SJSA1 (cell line): ENCODE results near the gene TULP4. TPM values are rescaled to one million over a fixed set of nuclear protein-coding genes. Genes with fewer than 3 reads are reported as not detected.

Experiments
- DNase-seq, 2 experiments: peaks; one replicate each; pipeline ENCODE4 v3.0.0-alpha.2; 2015 to 2020; ENCODE audit warnings: low spot score in 2 of 2, low read depth in 1 of 2
- H3K27ac ChIP-seq: fragments of 250-450 bp; sonication (Bioruptor Pico); 2 replicates; pipeline ENCODE4 v1.5.1; 2020; ENCODE audit warnings: mild to moderate bottlenecking, moderate library complexity
- H3K27me3 ChIP-seq: fragments of 250-450 bp; sonication (Bioruptor Pico); replicated peaks from 2 replicates; pipeline ENCODE4 v1.5.1; 2020; ENCODE audit warnings: mild to moderate bottlenecking, moderate library complexity
- H3K36me3 ChIP-seq: fragments of 250-450 bp; sonication (Bioruptor Pico); 2 replicates; pipeline ENCODE4 v1.5.1; 2020; ENCODE audit warnings: mild to moderate bottlenecking
- H3K4me1 ChIP-seq: fragments of 250-450 bp; sonication (Bioruptor Pico); replicated peaks from 2 replicates; pipeline ENCODE4 v1.6.1; 2021; ENCODE audit warnings: mild to moderate bottlenecking
- H3K4me3 ChIP-seq: fragments of 250-450 bp; sonication (Bioruptor Pico); 2 replicates; pipeline ENCODE4 v1.5.1; 2020; ENCODE audit warnings: mild to moderate bottlenecking
- H3K9me3 ChIP-seq: fragments of 250-450 bp; sonication (Bioruptor Pico); replicated peaks from 2 replicates; pipeline ENCODE4 v1.5.1; 2020; ENCODE audit warnings: mild to moderate bottlenecking
- total RNA-seq: library from RNA; depleted of rRNA; stranded (reverse); fragments of >200 nt; shearing (Covaris generic); gene quantifications from 2 replicates; pipeline ENCODE4 v1.2.3, GENCODE V29; 2014

Gene TULP4
- total RNA-seq, 1 experiment from 2014 or later = 70.1 TPM

DNA sequence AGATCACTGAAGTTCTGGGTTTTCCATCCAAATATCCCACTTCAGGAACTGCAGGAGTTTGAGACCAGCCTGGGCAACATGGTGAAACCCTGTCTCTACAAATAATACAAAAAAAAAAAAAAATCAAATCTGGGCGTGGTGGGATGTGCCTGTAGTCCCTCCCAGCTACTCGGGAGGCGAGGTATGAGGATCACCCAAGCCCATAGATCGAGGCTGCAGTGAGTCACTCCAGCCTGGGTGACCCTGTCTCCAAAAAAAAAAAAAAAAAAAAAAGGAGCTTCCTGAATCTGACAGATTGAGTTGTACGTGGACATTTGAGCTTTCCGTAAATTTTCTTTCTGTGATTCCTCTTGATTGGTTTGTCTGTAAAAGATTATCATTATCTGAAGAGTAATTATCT is 55.6 kb downstream of the TULP4 start:
- DNase-seq = no peak
- no peaks in the 10 kb centered on the region for H3K36me3 ChIP-seq

DNA sequence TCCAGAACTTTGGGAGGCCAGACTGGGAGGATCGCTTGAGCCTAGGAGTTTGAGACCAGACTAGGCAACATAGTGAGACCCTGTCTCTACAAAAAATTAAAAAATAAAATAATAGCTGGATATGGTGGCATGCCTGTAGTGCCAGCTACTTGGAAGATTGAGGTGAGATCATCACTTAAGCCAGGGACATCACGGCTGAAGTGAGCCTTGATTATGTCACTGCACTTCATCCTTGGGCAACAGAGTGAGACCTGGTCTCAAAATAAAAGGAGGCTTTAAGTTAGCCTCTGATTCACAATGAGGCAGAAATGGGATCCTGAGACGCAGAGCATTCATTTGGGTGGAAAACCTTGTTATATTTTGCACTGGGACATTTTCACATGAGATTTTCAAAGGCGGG is 57.0 kb downstream of the TULP4 start:
- H3K9me3 ChIP-seq = 0 out of 2 replicates have a peak, but pooled peaks cover 4% of the 10 kb centered on the region
- no peaks in the 10 kb centered on the region for H3K27me3 ChIP-seq
- no peak overlapping the region for H3K27ac ChIP-seq
- H3K4me3 ChIP-seq = no peak overlapping the region
- no peaks in the 10 kb centered on the region for H3K4me1 ChIP-seq
- DNase-seq = no peak
- H3K36me3 ChIP-seq = no peaks in the 10 kb centered on the region

More for the DNA sequence above, 55.6 kb downstream of the TULP4 start:
- H3K4me3 ChIP-seq = no peak overlapping the region
- H3K9me3 ChIP-seq = 0 out of 2 replicates have a peak, but pooled peaks cover 5% of the 10 kb centered on the region
- no peaks in the 10 kb centered on the region for H3K27me3 ChIP-seq
- no peaks in the 10 kb centered on the region for H3K4me1 ChIP-seq
- H3K27ac ChIP-seq = no peak overlapping the region

DNA sequence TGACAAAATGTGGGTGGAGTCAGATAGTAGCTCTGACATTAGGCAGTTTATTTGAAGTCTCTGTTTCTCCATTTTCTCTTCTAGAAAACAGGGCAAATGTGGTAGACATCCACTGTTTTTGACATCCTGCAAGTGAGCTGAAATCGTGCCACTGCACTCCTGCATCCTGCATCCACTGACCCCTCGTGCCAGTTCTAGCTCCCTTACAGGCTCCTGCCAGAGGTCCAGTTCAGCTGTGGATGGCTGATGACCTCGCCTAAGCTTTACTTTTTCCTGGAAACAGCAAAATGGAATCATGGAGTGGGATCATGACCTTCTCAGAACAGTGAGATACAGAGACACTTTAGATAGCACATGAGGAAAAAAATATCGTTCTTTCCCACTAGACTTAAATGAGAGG is 58.5 kb downstream of the TULP4 start:
- Histone ChIP-seq H3K4me1 (no peaks in the 10 kb centered on the region), H3K9me3 (no peaks in the 10 kb centered on the region), H3K27me3 (no peaks in the 10 kb centered on the region), H3K36me3 (no peaks in the 10 kb centered on the region), H3K4me3 (no peak overlapping the region), H3K27ac (no peak overlapping the region)
- DNase-seq = no peak

DNA sequence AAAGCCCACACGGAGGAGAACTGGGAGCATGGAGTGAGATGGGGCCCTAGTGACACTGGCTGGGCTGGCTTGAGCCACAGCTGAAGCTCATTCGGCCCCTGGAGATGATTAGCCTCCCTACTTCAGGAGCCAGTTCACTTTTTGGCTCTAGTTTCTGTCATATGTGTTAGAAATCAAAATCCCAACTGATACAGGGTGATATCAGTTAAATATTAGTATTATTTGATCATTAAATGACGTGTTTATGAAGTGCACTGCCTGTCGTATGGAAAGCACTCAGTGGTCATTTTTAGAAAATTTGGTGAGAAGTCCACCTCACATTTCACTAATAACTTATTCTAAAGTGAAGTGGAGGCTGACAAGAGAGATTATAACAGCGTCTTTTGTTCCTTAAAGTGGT is 59.0 kb downstream of the TULP4 start:
- no peaks in the 10 kb centered on the region for H3K36me3 ChIP-seq
- H3K27me3 ChIP-seq = no peaks in the 10 kb centered on the region
- H3K4me1 ChIP-seq = no peaks in the 10 kb centered on the region
- no peak for DNase-seq
- H3K4me3 ChIP-seq = no peak overlapping the region
- H3K9me3 ChIP-seq = no peaks in the 10 kb centered on the region
- no peak overlapping the region for H3K27ac ChIP-seq

DNA sequence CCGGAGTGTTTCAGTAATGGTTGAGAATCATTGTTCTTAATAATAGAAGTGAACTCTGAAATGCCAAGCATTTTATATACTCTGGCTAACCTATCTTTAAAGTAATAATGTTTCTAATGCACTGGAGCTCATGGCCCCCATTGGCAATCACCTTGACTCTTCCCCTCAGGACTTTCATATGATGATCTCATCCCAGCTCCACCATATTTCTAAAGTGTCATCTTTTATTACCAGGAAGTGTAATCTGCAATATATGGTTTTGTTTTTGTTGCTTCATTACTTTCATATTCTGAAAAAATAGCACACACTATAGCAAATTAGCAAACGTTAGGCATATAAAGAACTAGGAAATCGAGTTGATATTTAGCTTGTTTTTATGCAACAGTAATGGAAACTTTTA is 60.3 kb downstream of the TULP4 start:
- Histone ChIP-seq H3K36me3 (no peaks in the 10 kb centered on the region), H3K4me1 (no peaks in the 10 kb centered on the region), H3K27ac (no peak overlapping the region), H3K27me3 (no peaks in the 10 kb centered on the region), H3K4me3 (no peak overlapping the region), H3K9me3 (no peaks in the 10 kb centered on the region)
- DNase-seq = no peak

DNA sequence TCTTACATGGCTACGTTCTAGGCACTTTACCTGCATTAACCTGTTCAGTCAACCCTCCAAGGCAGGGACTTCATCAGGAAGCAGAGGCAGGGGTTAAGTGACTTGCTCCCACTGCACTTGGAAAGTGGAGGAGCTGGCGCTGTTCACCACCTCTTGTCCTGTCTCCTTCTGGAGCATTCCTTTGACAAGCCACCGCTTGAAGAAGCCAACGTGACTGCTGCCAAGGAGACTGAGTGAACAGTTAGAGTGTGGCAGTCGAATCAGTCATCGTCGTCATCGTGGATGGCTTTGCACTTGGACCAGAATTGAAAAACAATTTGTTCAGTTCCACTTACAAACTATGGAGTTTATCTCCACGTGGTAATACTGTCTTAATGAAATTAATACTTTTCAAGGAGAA is 60.9 kb downstream of the TULP4 start:
- no peaks in the 10 kb centered on the region for H3K4me1 ChIP-seq
- no peaks in the 10 kb centered on the region for H3K27me3 ChIP-seq
- H3K36me3 ChIP-seq = no peaks in the 10 kb centered on the region
- DNase-seq = no peak
- H3K4me3 ChIP-seq = no peak overlapping the region
- H3K9me3 ChIP-seq = no peaks in the 10 kb centered on the region
- H3K27ac ChIP-seq = no peak overlapping the region

DNA sequence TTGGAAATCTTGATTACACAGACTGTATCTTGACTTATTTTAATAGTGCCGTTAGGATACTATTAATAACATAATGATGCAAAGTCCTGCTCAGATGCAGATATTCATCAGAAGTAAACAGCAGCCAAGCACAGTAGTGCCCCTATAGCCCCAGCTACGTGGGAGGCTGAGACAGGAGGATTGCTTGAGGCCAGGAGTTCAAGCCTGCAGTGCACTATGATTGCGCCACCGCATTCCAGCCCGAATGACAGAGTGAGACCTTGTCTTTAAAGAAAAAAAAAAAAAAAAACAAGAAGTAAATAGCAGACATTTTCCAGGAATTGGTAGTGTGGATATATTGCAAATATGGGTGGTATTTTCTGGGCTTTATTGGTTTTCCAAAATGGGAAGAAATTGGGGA is 61.8 kb downstream of the TULP4 start:
- Histone ChIP-seq H3K9me3 (no peaks in the 10 kb centered on the region), H3K4me1 (no peaks in the 10 kb centered on the region), H3K27ac (no peak overlapping the region), H3K27me3 (no peaks in the 10 kb centered on the region), H3K4me3 (no peak overlapping the region), H3K36me3 (no peaks in the 10 kb centered on the region)
- no peak for DNase-seq

DNA sequence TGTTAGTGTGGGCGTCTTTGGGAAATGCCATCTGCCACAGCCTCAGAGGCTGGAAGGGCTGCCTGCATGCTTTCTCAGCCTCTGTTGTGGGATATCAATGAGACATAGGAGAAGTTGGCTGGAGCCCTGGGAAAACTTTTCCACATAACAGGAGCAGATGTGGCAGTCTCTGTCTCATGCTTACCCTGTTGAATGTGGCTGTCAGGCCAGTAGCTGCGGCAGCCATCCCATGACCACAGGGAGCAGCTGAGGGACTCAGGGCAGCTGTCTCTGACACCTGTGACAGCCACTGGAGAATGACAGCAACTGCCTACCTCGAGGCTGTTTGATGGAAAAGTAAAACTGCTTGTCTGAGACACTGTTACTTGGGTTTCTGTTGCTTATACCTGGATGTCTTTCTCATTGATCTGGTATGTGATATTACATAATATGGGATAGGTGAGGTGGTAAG is 64.4 kb downstream of the TULP4 start:
- no peaks in the 10 kb centered on the region for H3K36me3 ChIP-seq
- no peak overlapping the region for H3K4me3 ChIP-seq
- H3K9me3 ChIP-seq = no peaks in the 10 kb centered on the region
- H3K27me3 ChIP-seq = no peaks in the 10 kb centered on the region
- H3K4me1 ChIP-seq = 0 out of 2 replicates have a peak, but pooled peaks cover 3% of the 10 kb centered on the region
- H3K27ac ChIP-seq = no peak overlapping the region
- DNase-seq = no peak

DNA sequence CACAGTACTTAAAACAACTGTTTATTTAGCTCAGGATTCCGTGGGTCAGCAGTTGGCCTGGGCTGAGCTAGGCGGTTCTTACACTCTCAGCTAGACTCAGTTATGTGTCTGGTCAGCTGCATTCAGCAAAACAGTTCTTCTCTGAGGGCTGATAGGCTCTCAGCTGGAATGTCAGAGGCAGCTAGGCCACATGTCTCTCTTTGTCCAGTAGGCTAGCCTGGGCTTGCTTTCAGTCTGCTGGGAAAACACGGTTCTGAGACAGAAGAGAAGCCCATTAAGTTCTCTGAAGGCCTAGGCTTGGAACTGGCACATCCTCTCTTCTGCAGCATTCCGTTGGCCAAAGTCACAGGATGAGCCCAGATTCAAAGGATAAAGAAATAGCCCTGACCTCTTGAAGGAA is 65.6 kb downstream of the TULP4 start:
- H3K27me3 ChIP-seq = no peaks in the 10 kb centered on the region
- no peak overlapping the region for H3K27ac ChIP-seq
- no peak for DNase-seq

DNA sequence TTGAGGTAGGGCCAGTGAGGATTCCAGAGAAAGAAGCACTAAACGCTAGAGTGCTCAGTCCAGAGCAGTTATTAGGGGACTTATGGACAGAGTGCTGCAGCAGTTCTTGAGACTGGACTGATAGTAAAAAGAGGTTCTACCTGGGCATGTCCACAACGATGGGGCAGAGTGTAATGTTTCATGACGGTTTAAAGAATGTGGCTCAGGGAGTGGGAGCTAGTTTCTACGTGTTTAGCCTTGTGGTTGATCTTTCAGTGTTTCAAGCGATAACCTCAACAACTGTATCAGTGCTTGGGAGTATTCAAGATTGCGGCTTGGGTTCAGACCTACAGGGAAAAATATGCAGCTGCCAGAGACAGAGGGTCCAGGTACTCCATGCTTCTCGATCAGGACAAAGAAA is 67.1 kb downstream of the TULP4 start:
- DNase-seq = no peak
- no peaks in the 10 kb centered on the region for H3K9me3 ChIP-seq
- H3K27me3 ChIP-seq = no peaks in the 10 kb centered on the region
- H3K36me3 ChIP-seq = no peaks in the 10 kb centered on the region
- no peak overlapping the region for H3K4me3 ChIP-seq
- no peak overlapping the region for H3K27ac ChIP-seq
- 0 out of 2 replicates have a peak, but pooled peaks cover 3% of the 10 kb centered on the region for H3K4me1 ChIP-seq

More for the DNA sequence above, 65.6 kb downstream of the TULP4 start:
- no peaks in the 10 kb centered on the region for H3K9me3 ChIP-seq
- H3K4me1 ChIP-seq = 0 out of 2 replicates have a peak, but pooled peaks cover 3% of the 10 kb centered on the region
- no peaks in the 10 kb centered on the region for H3K36me3 ChIP-seq
- no peak overlapping the region for H3K4me3 ChIP-seq

DNA sequence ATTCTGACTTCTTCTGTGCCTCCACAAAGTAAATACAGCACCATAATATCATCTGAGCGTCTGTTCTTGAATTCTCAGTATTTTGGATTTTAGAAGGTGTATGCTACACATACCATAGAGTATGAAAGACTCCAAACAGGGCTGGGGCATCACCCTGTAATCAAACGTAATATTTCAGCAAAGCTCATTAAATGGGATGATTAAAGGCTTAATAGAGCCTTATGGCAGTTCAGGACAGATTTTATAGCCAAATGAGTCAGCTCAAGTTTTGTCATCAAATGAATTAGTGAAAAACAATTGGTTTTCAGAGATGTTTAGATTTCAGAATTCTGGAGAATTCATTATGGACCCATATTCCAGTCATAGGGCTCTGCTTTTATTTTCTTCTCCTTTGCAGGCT is 68.9 kb downstream of the TULP4 start:
- no peak for DNase-seq
- no peaks in the 10 kb centered on the region for H3K27me3 ChIP-seq
- no peak overlapping the region for H3K4me3 ChIP-seq

DNA sequence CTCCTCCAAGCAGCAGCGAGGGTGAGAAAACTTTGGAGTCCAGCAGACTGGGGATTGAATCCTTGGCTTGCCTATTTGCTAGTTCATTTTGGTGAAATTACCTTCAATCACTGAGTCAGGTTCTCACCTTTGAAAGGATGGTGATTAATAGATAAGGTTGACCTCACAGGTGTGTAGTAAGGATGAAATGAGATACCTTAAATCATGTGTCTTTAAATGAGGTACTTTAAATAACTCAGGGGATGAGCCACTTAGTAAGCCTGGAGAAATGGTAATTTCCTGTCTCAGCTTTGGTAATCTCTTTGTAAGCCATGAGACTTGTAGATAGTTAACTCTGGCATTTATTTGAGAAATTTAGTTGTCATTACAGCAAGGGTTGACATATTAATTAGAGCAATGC is 70.2 kb downstream of the TULP4 start:
- H3K27ac ChIP-seq = no peak overlapping the region
- no peaks in the 10 kb centered on the region for H3K36me3 ChIP-seq
- 0 out of 2 replicates have a peak, but pooled peaks cover 3% of the 10 kb centered on the region for H3K4me1 ChIP-seq
- H3K4me3 ChIP-seq = no peak overlapping the region
- H3K27me3 ChIP-seq = no peaks in the 10 kb centered on the region
- DNase-seq = no peak
- no peaks in the 10 kb centered on the region for H3K9me3 ChIP-seq

More for the DNA sequence above, 68.9 kb downstream of the TULP4 start:
- H3K27ac ChIP-seq = no peak overlapping the region
- H3K4me1 ChIP-seq = 0 out of 2 replicates have a peak, but pooled peaks cover 3% of the 10 kb centered on the region
- no peaks in the 10 kb centered on the region for H3K9me3 ChIP-seq
- H3K36me3 ChIP-seq = no peaks in the 10 kb centered on the region

DNA sequence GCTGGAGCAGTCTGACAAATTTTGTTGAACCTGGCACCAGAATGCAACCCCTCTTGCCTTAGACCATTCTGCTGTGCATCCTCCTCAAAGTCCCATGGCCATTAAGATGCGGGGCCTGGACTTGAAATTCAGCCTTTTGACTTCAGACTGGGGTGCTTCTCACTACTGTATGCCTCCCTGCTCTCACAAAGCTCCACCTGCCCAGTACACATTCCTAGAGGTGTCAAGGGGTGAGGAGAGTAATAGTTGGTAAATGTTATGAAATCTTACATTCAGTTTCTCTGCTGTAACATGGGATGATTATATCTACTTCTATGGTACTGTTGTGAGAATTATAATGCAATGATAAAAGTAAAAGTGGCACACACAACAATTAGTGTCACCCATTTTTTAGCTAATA is 70.8 kb downstream of the TULP4 start:
- no peak overlapping the region for H3K27ac ChIP-seq
- no peaks in the 10 kb centered on the region for H3K27me3 ChIP-seq
- H3K4me3 ChIP-seq = no peak overlapping the region
- DNase-seq = no peak
- no peaks in the 10 kb centered on the region for H3K36me3 ChIP-seq
- 0 out of 2 replicates have a peak, but pooled peaks cover 3% of the 10 kb centered on the region for H3K4me1 ChIP-seq
- H3K9me3 ChIP-seq = no peaks in the 10 kb centered on the region

DNA sequence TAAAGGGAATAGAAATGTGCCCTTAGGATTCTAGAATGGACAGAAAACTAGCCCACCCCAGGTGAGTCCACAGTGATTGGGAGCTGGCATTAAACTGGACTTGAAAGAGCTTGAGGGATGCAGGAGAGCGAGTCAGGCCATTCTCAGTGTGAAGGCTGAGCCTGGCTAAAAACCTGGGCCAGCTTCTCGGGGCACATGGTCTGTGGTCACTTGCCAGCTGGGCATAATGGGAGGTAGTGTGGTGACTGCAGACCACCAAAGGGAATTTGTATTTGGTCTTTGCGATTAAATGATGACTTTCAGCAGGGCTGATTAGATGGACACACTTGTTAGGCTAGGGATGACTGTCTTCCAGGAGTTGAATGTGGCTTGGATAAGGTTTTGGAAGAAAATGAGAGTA is 71.3 kb downstream of the TULP4 start:
- no peaks in the 10 kb centered on the region for H3K36me3 ChIP-seq
- H3K9me3 ChIP-seq = no peaks in the 10 kb centered on the region
- 0 out of 2 replicates have a peak, but pooled peaks cover 3% of the 10 kb centered on the region for H3K4me1 ChIP-seq

DNA sequence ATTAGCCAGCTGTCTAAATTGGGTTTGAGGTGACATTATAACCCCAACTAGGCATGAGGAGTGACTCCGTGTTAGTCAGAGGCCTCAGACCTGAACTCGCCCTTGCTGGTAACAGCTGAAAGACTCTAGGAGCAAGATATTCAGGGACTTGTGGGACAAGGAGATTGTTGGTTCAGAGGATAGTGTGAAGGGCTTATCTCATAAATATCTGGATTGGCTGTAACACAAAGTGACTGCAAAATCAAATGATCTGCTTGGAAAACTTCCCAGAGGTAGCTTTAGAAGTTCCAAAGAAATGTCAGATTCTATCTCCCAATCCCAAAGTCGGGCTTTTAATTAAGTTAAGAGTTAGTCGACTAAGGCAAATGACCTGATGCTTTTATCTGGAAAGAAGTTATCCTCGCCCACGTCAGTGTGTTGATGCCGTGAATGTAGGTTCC is 72.4 kb downstream of the TULP4 start:
- 0 out of 2 replicates have a peak, but pooled peaks cover 3% of the 10 kb centered on the region for H3K4me1 ChIP-seq
- no peak overlapping the region for H3K27ac ChIP-seq
- H3K4me3 ChIP-seq = no peak overlapping the region
- H3K9me3 ChIP-seq = no peaks in the 10 kb centered on the region
- no peaks in the 10 kb centered on the region for H3K27me3 ChIP-seq
- no peak for DNase-seq
- no peaks in the 10 kb centered on the region for H3K36me3 ChIP-seq

More for the DNA sequence above, 71.3 kb downstream of the TULP4 start:
- DNase-seq = no peak
- no peak overlapping the region for H3K4me3 ChIP-seq
- no peak overlapping the region for H3K27ac ChIP-seq
- H3K27me3 ChIP-seq = no peaks in the 10 kb centered on the region
